ENCODE measurements around the gene PALLD.
A peak's percentile ranks its signal among the peaks of the same experiment; 100 is the strongest.

The PALLD gene

GRCh38 chr4:168891086-168891485 is 394.2 kb downstream of the PALLD start:
- no peak for DNase-seq (ENCODE audit: low read depth)
- Histone ChIP-seq H3K4me1 (ENCODE audit: control insufficient read depth, insufficient read depth, low read length) (peaks cover 26% of the 10 kb centered on the region), H3K36me3 (ENCODE audit: control insufficient read depth, insufficient read depth, low read length, severe bottlenecking) (peaks cover 72% of the 10 kb centered on the region), H3K4me3 (ENCODE audit: low read length) (no peak overlapping the region), H3K9ac (ENCODE audit: low read length) (no peak overlapping the region), H3K9me3 (ENCODE audit: control insufficient read depth, low read length) (no peaks in the 10 kb centered on the region), H3K27me3 (replicated peaks; ENCODE audit: control insufficient read depth, insufficient read depth, low read length) (no peaks in the 10 kb centered on the region)

GRCh38 chr4:168891688-168892087 is 394.8 kb downstream of the PALLD start:
- Histone ChIP-seq H3K4me3 (ENCODE audit: low read length) (no peak overlapping the region), H3K9me3 (ENCODE audit: control insufficient read depth, low read length) (no peaks in the 10 kb centered on the region), H3K27me3 (replicated peaks; ENCODE audit: control insufficient read depth, insufficient read depth, low read length) (no peaks in the 10 kb centered on the region), H3K9ac (ENCODE audit: low read length) (no peak overlapping the region), H3K36me3 (ENCODE audit: control insufficient read depth, insufficient read depth, low read length, severe bottlenecking) (peaks cover 77% of the 10 kb centered on the region), H3K4me1 (ENCODE audit: control insufficient read depth, insufficient read depth, low read length) (peaks cover 26% of the 10 kb centered on the region)
- DNase-seq (ENCODE audit: low read depth): no peak

GRCh38 chr4:168892475-168892874 is 395.6 kb downstream of the PALLD start:
- no peaks in the 10 kb centered on the region for H3K9me3 ChIP-seq (ENCODE audit: control insufficient read depth, low read length)
- no peak overlapping the region for H3K4me3 ChIP-seq (ENCODE audit: low read length)
- no peaks in the 10 kb centered on the region for H3K27me3 ChIP-seq (replicated peaks; ENCODE audit: control insufficient read depth, insufficient read depth, low read length)
- peaks cover 22% of the 10 kb centered on the region for H3K4me1 ChIP-seq (ENCODE audit: control insufficient read depth, insufficient read depth, low read length)
- H3K36me3 ChIP-seq (ENCODE audit: control insufficient read depth, insufficient read depth, low read length, severe bottlenecking): peaks cover 80% of the 10 kb centered on the region
- no peak for DNase-seq (ENCODE audit: low read depth)
- H3K9ac ChIP-seq (ENCODE audit: low read length): peak overlapping the region; percentile 14

- Histone ChIP-seq H3K27me3 (replicated peaks; ENCODE audit: control insufficient read depth, insufficient read depth, low read length) (no peaks in the 10 kb centered on the region), H3K4me1 (ENCODE audit: control insufficient read depth, insufficient read depth, low read length) (peaks cover 20% of the 10 kb centered on the region), H3K9me3 (ENCODE audit: control insufficient read depth, low read length) (no peaks in the 10 kb centered on the region), H3K9ac (ENCODE audit: low read length) (no peak overlapping the region), H3K36me3 (ENCODE audit: control insufficient read depth, insufficient read depth, low read length, severe bottlenecking) (peaks cover 86% of the 10 kb centered on the region), H3K4me3 (ENCODE audit: low read length) (no peak overlapping the region)
- no peak for DNase-seq (ENCODE audit: low read depth)
Measured at GRCh38 chr4:168893205-168893604, 396.4 kb downstream of the PALLD start.

- Histone ChIP-seq H3K27me3 (replicated peaks; ENCODE audit: control insufficient read depth, insufficient read depth, low read length) (no peaks in the 10 kb centered on the region), H3K4me1 (ENCODE audit: control insufficient read depth, insufficient read depth, low read length) (peaks cover 20% of the 10 kb centered on the region), H3K9me3 (ENCODE audit: control insufficient read depth, low read length) (no peaks in the 10 kb centered on the region), H3K4me3 (ENCODE audit: low read length) (no peak overlapping the region), H3K9ac (ENCODE audit: low read length) (no peak overlapping the region), H3K36me3 (ENCODE audit: control insufficient read depth, insufficient read depth, low read length, severe bottlenecking) (peaks cover 87% of the 10 kb centered on the region)
- DNase-seq (ENCODE audit: low read depth): no peak
Measured at GRCh38 chr4:168893807-168894206, 397.0 kb downstream of the PALLD start.

GRCh38 chr4:168900080-168900479 is 403.2 kb downstream of the PALLD start:
- DNase-seq (ENCODE audit: low read depth): peak; percentile 78
- peaks cover 13% of the 10 kb centered on the region for H3K4me1 ChIP-seq (ENCODE audit: control insufficient read depth, insufficient read depth, low read length)
- H3K9me3 ChIP-seq (ENCODE audit: control insufficient read depth, low read length): no peaks in the 10 kb centered on the region
- peaks cover 87% of the 10 kb centered on the region for H3K36me3 ChIP-seq (ENCODE audit: control insufficient read depth, insufficient read depth, low read length, severe bottlenecking)
- H3K4me3 ChIP-seq (ENCODE audit: low read length): no peak overlapping the region
- H3K9ac ChIP-seq (ENCODE audit: low read length): peak overlapping the region; percentile 12
- H3K27me3 ChIP-seq (replicated peaks; ENCODE audit: control insufficient read depth, insufficient read depth, low read length): no peaks in the 10 kb centered on the region

- no peaks in the 10 kb centered on the region for H3K9me3 ChIP-seq (ENCODE audit: control insufficient read depth, low read length)
- H3K4me3 ChIP-seq (ENCODE audit: low read length): no peak overlapping the region
- H3K36me3 ChIP-seq (ENCODE audit: control insufficient read depth, insufficient read depth, low read length, severe bottlenecking): peaks cover 78% of the 10 kb centered on the region
- H3K4me1 ChIP-seq (ENCODE audit: control insufficient read depth, insufficient read depth, low read length): peaks cover 21% of the 10 kb centered on the region
- no peak overlapping the region for H3K9ac ChIP-seq (ENCODE audit: low read length)
- H3K27me3 ChIP-seq (replicated peaks; ENCODE audit: control insufficient read depth, insufficient read depth, low read length): no peaks in the 10 kb centered on the region
- no peak for DNase-seq (ENCODE audit: low read depth)
Measured at GRCh38 chr4:168907119-168907698, 410.4 kb downstream of the PALLD start.

- Histone ChIP-seq H3K4me1 (ENCODE audit: control insufficient read depth, insufficient read depth, low read length) (peaks cover 21% of the 10 kb centered on the region), H3K9me3 (ENCODE audit: control insufficient read depth, low read length) (no peaks in the 10 kb centered on the region), H3K9ac (ENCODE audit: low read length) (peak overlapping the region; percentile 28), H3K27me3 (replicated peaks; ENCODE audit: control insufficient read depth, insufficient read depth, low read length) (no peaks in the 10 kb centered on the region), H3K36me3 (ENCODE audit: control insufficient read depth, insufficient read depth, low read length, severe bottlenecking) (peaks cover 76% of the 10 kb centered on the region), H3K4me3 (ENCODE audit: low read length) (no peak overlapping the region)
- DNase-seq (ENCODE audit: low read depth): peak; percentile 61
Measured at GRCh38 chr4:168908093-168908492, 411.2 kb downstream of the PALLD start.

- peak overlapping the region; percentile 28 for H3K9ac ChIP-seq (ENCODE audit: low read length)
- H3K36me3 ChIP-seq (ENCODE audit: control insufficient read depth, insufficient read depth, low read length, severe bottlenecking): peaks cover 75% of the 10 kb centered on the region
- peak; percentile 61 for DNase-seq (ENCODE audit: low read depth)
- H3K9me3 ChIP-seq (ENCODE audit: control insufficient read depth, low read length): no peaks in the 10 kb centered on the region
- peaks cover 21% of the 10 kb centered on the region for H3K4me1 ChIP-seq (ENCODE audit: control insufficient read depth, insufficient read depth, low read length)
- no peak overlapping the region for H3K4me3 ChIP-seq (ENCODE audit: low read length)
- H3K27me3 ChIP-seq (replicated peaks; ENCODE audit: control insufficient read depth, insufficient read depth, low read length): no peaks in the 10 kb centered on the region
Measured at GRCh38 chr4:168908851-168909273, 412.0 kb downstream of the PALLD start.

GRCh38 chr4:168914095-168914494 is 417.2 kb downstream of the PALLD start:
- no peak for DNase-seq (ENCODE audit: low read depth)
- Histone ChIP-seq H3K4me1 (ENCODE audit: control insufficient read depth, insufficient read depth, low read length) (peaks cover under 1% of the 10 kb centered on the region), H3K36me3 (ENCODE audit: control insufficient read depth, insufficient read depth, low read length, severe bottlenecking) (peaks cover 74% of the 10 kb centered on the region), H3K9me3 (ENCODE audit: control insufficient read depth, low read length) (no peaks in the 10 kb centered on the region), H3K9ac (ENCODE audit: low read length) (no peak overlapping the region), H3K27me3 (replicated peaks; ENCODE audit: control insufficient read depth, insufficient read depth, low read length) (no peaks in the 10 kb centered on the region), H3K4me3 (ENCODE audit: low read length) (no peak overlapping the region)

GRCh38 chr4:168917138-168917779 is 420.4 kb downstream of the PALLD start:
- DNase-seq (ENCODE audit: low read depth): peak; percentile 83
- Histone ChIP-seq H3K9ac (ENCODE audit: low read length) (peak overlapping the region; percentile 54), H3K27me3 (replicated peaks; ENCODE audit: control insufficient read depth, insufficient read depth, low read length) (no peaks in the 10 kb centered on the region), H3K9me3 (ENCODE audit: control insufficient read depth, low read length) (no peaks in the 10 kb centered on the region), H3K36me3 (ENCODE audit: control insufficient read depth, insufficient read depth, low read length, severe bottlenecking) (peaks cover 76% of the 10 kb centered on the region), H3K4me1 (ENCODE audit: control insufficient read depth, insufficient read depth, low read length) (no peaks in the 10 kb centered on the region), H3K4me3 (ENCODE audit: low read length) (no peak overlapping the region)

Measured in adipocyte (in vitro differentiated cells).